Immature natural killer cell (primary cell): ENCODE data around the gene TIAL1. TPM values are rescaled to one million over a fixed set of nuclear protein-coding genes. Genes with fewer than 3 reads are reported as not detected.
"Not testable (repeated sequence)": the region's sequence is repeated elsewhere in the genome, so short reads cannot be mapped to it uniquely, and the experiment has no call there.

ENCODE experiments used
- DNase-seq, 3 donors: peaks; one replicate each; pipeline ENCODE4 v3.0.0; 2022; ENCODE audit warnings: mixed read lengths in 1 of 3
- H3K27ac Mint-ChIP-seq, 6 donors: one replicate each; pipeline ENCODE4 v1.8.0; 2020; ENCODE audit warnings: mixed read lengths in 6 of 6, mild to moderate bottlenecking in 5 of 6, inconsistent platforms in 4 of 6, moderate library complexity in 3 of 6
- H3K27me3 Mint-ChIP-seq, 3 donors: one replicate each; pipeline ENCODE4 v1.8.0; 2020 to 2021; ENCODE audit warnings: low read depth in 3 of 3, mild to moderate bottlenecking in 3 of 3, mixed read lengths in 3 of 3, moderate library complexity in 3 of 3, inconsistent platforms in 1 of 3
- H3K36me3 Mint-ChIP-seq, 3 donors: one replicate each; pipeline ENCODE4 v1.8.0; 2020; ENCODE audit warnings: mixed read lengths in 3 of 3, inconsistent platforms in 2 of 3, mild to moderate bottlenecking in 2 of 3
- H3K4me1 Mint-ChIP-seq, 2 donors: one replicate each; pipeline ENCODE4 v1.8.0; 2020; ENCODE audit warnings: inconsistent platforms in 2 of 2, mild to moderate bottlenecking in 2 of 2, mixed read lengths in 2 of 2, moderate library complexity in 1 of 2
- H3K4me3 Mint-ChIP-seq, 5 donors: one replicate each; pipeline ENCODE4 v1.8.0; 2020; ENCODE audit warnings: mild to moderate bottlenecking in 5 of 5, mixed read lengths in 5 of 5, inconsistent platforms in 3 of 5, moderate library complexity in 3 of 5
- H3K9me3 Mint-ChIP-seq, 6 donors: one replicate each; pipeline ENCODE4 v1.8.0; 2020; ENCODE audit warnings: mild to moderate bottlenecking in 6 of 6, mixed read lengths in 6 of 6, inconsistent platforms in 4 of 6, moderate library complexity in 3 of 6
- polyA plus RNA-seq, 3 donors: library from polyadenylated mRNA; unstranded; fragments of 300-500 nt; fragmentation: Illumina TruSeq; gene quantifications; one replicate each; pipeline ENCODE4 v1.2.3, GENCODE V29; 2021

The TIAL1 gene
- polyA plus RNA-seq, 3 donors from 2014 or later: 5.5 to 14.2 (median 10.9) TPM

- no peak overlapping the region for H3K4me3 Mint-ChIP-seq
- H3K4me1 Mint-ChIP-seq: peaks cover 15 to 37% of the 10 kb centered on the region in 2 donors
- no peak for DNase-seq
- peaks cover 0 to 2% (median 0%) of the 10 kb centered on the region in 3 donors for H3K27me3 Mint-ChIP-seq
- H3K27ac Mint-ChIP-seq: no peak overlapping the region
- H3K36me3 Mint-ChIP-seq: no peaks in the 10 kb centered on the region
- H3K9me3 Mint-ChIP-seq: no peaks in the 10 kb centered on the region
These were observed 58.0 kb downstream of the TIAL1 start for GRCh38 chr10:119538632-119539358.

GRCh38 chr10:119537953-119538630, 58.7 kb downstream of the TIAL1 start:
- Mint-ChIP-seq H3K4me3 (no peak overlapping the region), H3K4me1 (peaks cover 11 to 31% of the 10 kb centered on the region in 2 donors), H3K27ac (peak overlapping the region in 2 of 6 donors; percentile 48 to 56), H3K27me3 (no peaks in the 10 kb centered on the region), H3K9me3 (no peaks in the 10 kb centered on the region), H3K36me3 (no peaks in the 10 kb centered on the region)
- no peak for DNase-seq

- Mint-ChIP-seq H3K27ac (no peak overlapping the region), H3K4me3 (no peak overlapping the region), H3K27me3 (no peaks in the 10 kb centered on the region), H3K4me1 (peaks cover 7 to 29% of the 10 kb centered on the region in 2 donors), H3K9me3 (no peaks in the 10 kb centered on the region), H3K36me3 (no peaks in the 10 kb centered on the region)
- DNase-seq: no peak
These were observed 60.2 kb downstream of the TIAL1 start for GRCh38 chr10:119536508-119537025.

GRCh38 chr10:119535837-119536507, 60.8 kb downstream of the TIAL1 start:
- peaks cover 4 to 23% of the 10 kb centered on the region in 2 donors for H3K4me1 Mint-ChIP-seq
- H3K27ac Mint-ChIP-seq: peak overlapping the region in 2 of 6 donors; percentile 2 to 18
- H3K27me3 Mint-ChIP-seq: no peaks in the 10 kb centered on the region
- H3K36me3 Mint-ChIP-seq: no peaks in the 10 kb centered on the region
- no peak for DNase-seq
- H3K9me3 Mint-ChIP-seq: no peaks in the 10 kb centered on the region
- no peak overlapping the region for H3K4me3 Mint-ChIP-seq

GRCh38 chr10:119535305-119535704, 61.5 kb downstream of the TIAL1 start:
- Mint-ChIP-seq H3K27me3 (no peaks in the 10 kb centered on the region), H3K4me1 (peaks cover 4 to 16% of the 10 kb centered on the region in 2 donors), H3K4me3 (no peak overlapping the region), H3K27ac (peak overlapping the region in 1 of 6 donors; percentile 2), H3K9me3 (no peaks in the 10 kb centered on the region), H3K36me3 (no peaks in the 10 kb centered on the region)
- DNase-seq: no peak

- DNase-seq: no peak
- Mint-ChIP-seq H3K36me3 (no peaks in the 10 kb centered on the region), H3K9me3 (no peaks in the 10 kb centered on the region), H3K4me1 (peaks cover 4 to 14% of the 10 kb centered on the region in 2 donors), H3K4me3 (no peak overlapping the region), H3K27me3 (no peaks in the 10 kb centered on the region), H3K27ac (no peak overlapping the region)
These were observed 63.3 kb downstream of the TIAL1 start for GRCh38 chr10:119533473-119533872.

GRCh38 chr10:119532791-119533190, 64.0 kb downstream of the TIAL1 start:
- H3K27ac Mint-ChIP-seq: not testable (repeated sequence)
- peaks cover 4 to 13% of the 10 kb centered on the region in 2 donors for H3K4me1 Mint-ChIP-seq

GRCh38 chr10:119532251-119532650, 64.5 kb downstream of the TIAL1 start:
- H3K4me3 Mint-ChIP-seq, H3K27ac Mint-ChIP-seq, H3K36me3 Mint-ChIP-seq, DNase-seq, H3K27me3 Mint-ChIP-seq, H3K4me1 Mint-ChIP-seq, H3K9me3 Mint-ChIP-seq: not testable (repeated sequence)

More at GRCh38 chr10:119532791-119533190, 64.0 kb downstream of the TIAL1 start:
- not testable (repeated sequence) for DNase-seq, H3K4me3 Mint-ChIP-seq, H3K36me3 Mint-ChIP-seq, H3K9me3 Mint-ChIP-seq, H3K27me3 Mint-ChIP-seq

GRCh38 chr10:119531067-119531466, 65.7 kb downstream of the TIAL1 start:
- no peak for DNase-seq
- Mint-ChIP-seq H3K27me3 (no peaks in the 10 kb centered on the region), H3K9me3 (no peaks in the 10 kb centered on the region), H3K36me3 (no peaks in the 10 kb centered on the region), H3K27ac (no peak overlapping the region), H3K4me3 (no peak overlapping the region), H3K4me1 (peaks cover 4 to 5% of the 10 kb centered on the region in 2 donors)

GRCh38 chr10:119528663-119529237, 68.0 kb downstream of the TIAL1 start:
- not testable (repeated sequence) for H3K27ac Mint-ChIP-seq, H3K4me3 Mint-ChIP-seq, H3K27me3 Mint-ChIP-seq, H3K9me3 Mint-ChIP-seq, DNase-seq, H3K4me1 Mint-ChIP-seq
- H3K36me3 Mint-ChIP-seq: peaks cover 0 to 11% (median 8%) of the 10 kb centered on the region in 3 donors

- H3K27me3 Mint-ChIP-seq: no peaks in the 10 kb centered on the region
- H3K4me1 Mint-ChIP-seq: no peaks in the 10 kb centered on the region
- no peak overlapping the region for H3K4me3 Mint-ChIP-seq
- no peaks in the 10 kb centered on the region for H3K9me3 Mint-ChIP-seq
- no peak overlapping the region for H3K27ac Mint-ChIP-seq
- H3K36me3 Mint-ChIP-seq: peaks cover 3 to 19% (median 9%) of the 10 kb centered on the region in 3 donors
- DNase-seq: no peak
These were observed 69.9 kb downstream of the TIAL1 start for GRCh38 chr10:119526621-119527592.

- Mint-ChIP-seq H3K9me3 (no peaks in the 10 kb centered on the region), H3K27me3 (peaks cover 0 to 1% (median 0%) of the 10 kb centered on the region in 3 donors), H3K36me3 (peaks cover 5 to 25% (median 12%) of the 10 kb centered on the region in 3 donors), H3K27ac (no peak overlapping the region), H3K4me1 (no peaks in the 10 kb centered on the region), H3K4me3 (no peak overlapping the region)
- no peak for DNase-seq
These were observed 70.6 kb downstream of the TIAL1 start for GRCh38 chr10:119526149-119526548.

- Mint-ChIP-seq H3K4me3 (no peak overlapping the region), H3K9me3 (no peaks in the 10 kb centered on the region), H3K4me1 (no peaks in the 10 kb centered on the region), H3K27ac (no peak overlapping the region), H3K36me3 (peaks cover 5 to 25% (median 20%) of the 10 kb centered on the region in 3 donors), H3K27me3 (peaks cover 0 to 1% (median 0%) of the 10 kb centered on the region in 3 donors)
- DNase-seq: no peak
These were observed 71.6 kb downstream of the TIAL1 start for GRCh38 chr10:119525116-119525515.
